HG02623 (cell line): ENCODE measurements around the gene MOB3B.
A peak's percentile ranks its signal among the peaks of the same experiment; 100 is the strongest.
"Not testable (repeated sequence)": the region's sequence is repeated elsewhere in the genome, so short reads cannot be mapped to it uniquely, and the experiment has no call there.

Experiments
- ATAC-seq: cut with Tn5 transposase; IDR thresholded peaks from one replicate; pipeline ENCODE4 v1.9.1; 2021; ENCODE audit warnings: moderate library complexity; ENCODE audit not compliant: unreplicated experiment

Gene MOB3B

GRCh38 chr9:27519466-27520465 lies 9.8 kb downstream of the MOB3B start:
- ATAC-seq = no peak

GRCh38 chr9:27518809-27519208 lies 10.8 kb downstream of the MOB3B start:
- ATAC-seq = no peak

- no peak for ATAC-seq
These were observed 11.6 kb downstream of the MOB3B start for GRCh38 chr9:27518006-27518405.

GRCh38 chr9:27514551-27514950 lies 15.1 kb downstream of the MOB3B start:
- no peak for ATAC-seq

GRCh38 chr9:27511771-27512170 lies 17.8 kb downstream of the MOB3B start:
- no peak for ATAC-seq

- ATAC-seq = no peak
These were observed 18.8 kb downstream of the MOB3B start for GRCh38 chr9:27510780-27511179.

GRCh38 chr9:27506981-27507380 lies 22.6 kb downstream of the MOB3B start:
- no peak for ATAC-seq

- no peak for ATAC-seq
These were observed 23.9 kb downstream of the MOB3B start for GRCh38 chr9:27505744-27506161.

GRCh38 chr9:27504259-27504658 lies 25.4 kb downstream of the MOB3B start:
- ATAC-seq = no peak

- no peak for ATAC-seq
These were observed 26.0 kb downstream of the MOB3B start for GRCh38 chr9:27503623-27504022.

GRCh38 chr9:27500902-27501301 lies 28.7 kb downstream of the MOB3B start:
- not testable (repeated sequence) for ATAC-seq

- no peak for ATAC-seq
These were observed 30.2 kb downstream of the MOB3B start for GRCh38 chr9:27499451-27499850.

- ATAC-seq = no peak
These were observed 31.7 kb downstream of the MOB3B start for GRCh38 chr9:27497883-27498417.

GRCh38 chr9:27496135-27496504 lies 33.5 kb downstream of the MOB3B start:
- ATAC-seq = no peak

GRCh38 chr9:27495480-27496134 lies 34.0 kb downstream of the MOB3B start:
- ATAC-seq = no peak

GRCh38 chr9:27491154-27491553 lies 38.5 kb downstream of the MOB3B start:
- ATAC-seq = no peak

GRCh38 chr9:27489087-27489876 lies 40.3 kb downstream of the MOB3B start:
- peak; percentile 84 for ATAC-seq

- no peak for ATAC-seq
These were observed 41.7 kb downstream of the MOB3B start for GRCh38 chr9:27487927-27488326.

GRCh38 chr9:27487128-27487640 lies 42.4 kb downstream of the MOB3B start:
- no peak for ATAC-seq

GRCh38 chr9:27485158-27485557 lies 44.5 kb downstream of the MOB3B start:
- ATAC-seq = peak; percentile 74

GRCh38 chr9:27483576-27483975 lies 46.0 kb downstream of the MOB3B start:
- no peak for ATAC-seq
